ENCODE results near the gene ATP5F1A. TPM values are rescaled to one million over a fixed set of nuclear protein-coding genes. Genes with fewer than 3 reads are reported as not detected.
"Not testable (repeated sequence)": the region's sequence is repeated elsewhere in the genome, so short reads cannot be mapped to it uniquely, and the experiment has no call there.

Gene ATP5F1A
- total RNA-seq, 1 donor from 2014 or later = 336 TPM

DNA sequence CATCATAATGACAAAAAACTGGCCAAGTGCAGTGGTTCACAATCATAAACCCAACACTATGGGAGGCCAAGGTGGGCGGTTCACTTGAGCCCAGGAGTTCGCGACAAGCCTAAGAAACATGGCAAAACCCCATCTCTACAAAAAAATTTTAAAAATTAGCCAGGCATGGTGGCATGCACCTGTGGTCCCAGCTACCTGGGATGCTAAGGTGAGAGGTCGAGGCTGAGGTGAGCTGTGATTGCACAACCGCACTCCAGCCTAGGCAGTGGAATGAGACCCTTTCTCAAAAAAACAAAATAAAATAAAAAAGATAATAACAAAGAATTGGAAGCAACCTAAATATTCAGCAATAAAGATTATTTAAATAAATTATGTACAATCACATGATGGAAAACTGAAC is 47.8 kb downstream of the ATP5F1A start:
- Mint-ChIP-seq H3K9me3 (no peaks in the 10 kb centered on the region), H3K36me3 (ENCODE audit: low read depth) (no peaks in the 10 kb centered on the region), H3K4me1 (no peaks in the 10 kb centered on the region), H3K27ac (no peak overlapping the region), H3K27me3 (no peaks in the 10 kb centered on the region), H3K4me3 (no peak overlapping the region)
- ChIA-PET POLR2A (no interaction called here), CTCF (no interaction called here)
- DNase-seq = no peak
- no peak for ATAC-seq (ENCODE audit: low read depth)
- TF ChIP-seq, protein P1, sequence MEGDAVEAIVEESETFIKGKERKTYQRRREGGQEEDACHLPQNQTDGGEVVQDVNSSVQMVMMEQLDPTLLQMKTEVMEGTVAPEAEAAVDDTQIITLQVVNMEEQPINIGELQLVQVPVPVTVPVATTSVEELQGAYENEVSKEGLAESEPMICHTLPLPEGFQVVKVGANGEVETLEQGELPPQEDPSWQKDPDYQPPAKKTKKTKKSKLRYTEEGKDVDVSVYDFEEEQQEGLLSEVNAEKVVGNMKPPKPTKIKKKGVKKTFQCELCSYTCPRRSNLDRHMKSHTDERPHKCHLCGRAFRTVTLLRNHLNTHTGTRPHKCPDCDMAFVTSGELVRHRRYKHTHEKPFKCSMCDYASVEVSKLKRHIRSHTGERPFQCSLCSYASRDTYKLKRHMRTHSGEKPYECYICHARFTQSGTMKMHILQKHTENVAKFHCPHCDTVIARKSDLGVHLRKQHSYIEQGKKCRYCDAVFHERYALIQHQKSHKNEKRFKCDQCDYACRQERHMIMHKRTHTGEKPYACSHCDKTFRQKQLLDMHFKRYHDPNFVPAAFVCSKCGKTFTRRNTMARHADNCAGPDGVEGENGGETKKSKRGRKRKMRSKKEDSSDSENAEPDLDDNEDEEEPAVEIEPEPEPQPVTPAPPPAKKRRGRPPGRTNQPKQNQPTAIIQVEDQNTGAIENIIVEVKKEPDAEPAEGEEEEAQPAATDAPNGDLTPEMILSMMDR (IDR thresholded peaks at IDR 0.05) = no peak
- intact Hi-C loops (cut with micrococcal nuclease) = no loop called here

DNA sequence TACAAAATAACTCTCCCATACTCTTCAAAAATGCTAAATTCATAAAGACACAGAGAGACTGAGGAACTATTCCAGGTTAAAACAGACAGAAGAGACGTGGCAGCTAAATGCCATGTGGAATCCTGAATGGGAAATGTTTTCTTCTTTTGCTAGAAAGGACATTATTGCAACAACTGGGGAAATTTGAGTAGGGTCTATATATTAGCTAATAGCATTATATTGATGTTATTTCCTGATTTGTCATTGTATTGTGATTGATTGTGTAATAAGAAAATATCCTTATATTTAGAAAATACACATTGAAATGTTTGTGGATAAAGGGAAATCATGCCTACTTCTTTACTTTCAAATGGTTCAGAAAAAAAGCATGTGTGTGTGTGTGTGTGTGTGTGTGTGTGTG is 49.5 kb downstream of the ATP5F1A start:
- ATAC-seq (ENCODE audit: low read depth) = no peak
- no peak overlapping the region for H3K4me3 Mint-ChIP-seq
- H3K27ac Mint-ChIP-seq = no peak overlapping the region
- DNase-seq = no peak
- TF ChIP-seq, protein P1 (IDR thresholded peaks at IDR 0.05) = no peak
- no peaks in the 10 kb centered on the region for H3K4me1 Mint-ChIP-seq
- ChIA-PET POLR2A (interaction anchor here (0.7 kb wide), 1 partner anchor 15 kb away, joined by 5 read pairs; no protein-coding TSS in a partner anchor), CTCF (no interaction called here)
- H3K27me3 Mint-ChIP-seq = no peaks in the 10 kb centered on the region
- no peaks in the 10 kb centered on the region for H3K36me3 Mint-ChIP-seq (ENCODE audit: low read depth)
- peaks cover 2% of the 10 kb centered on the region for H3K9me3 Mint-ChIP-seq
- intact Hi-C loops (cut with micrococcal nuclease) = no loop called here

- H3K4me1 Mint-ChIP-seq; H3K9me3 Mint-ChIP-seq; DNase-seq; H3K27ac Mint-ChIP-seq; intact Hi-C loops (cut with micrococcal nuclease); H3K27me3 Mint-ChIP-seq; H3K36me3 Mint-ChIP-seq (ENCODE audit: low read depth); H3K4me3 Mint-ChIP-seq; CTCF ChIA-PET; ATAC-seq (ENCODE audit: low read depth); POLR2A ChIA-PET: not testable (repeated sequence)
Measured at GRCh38 chr18:46047369-46047768, 50.7 kb downstream of the ATP5F1A start.

DNA sequence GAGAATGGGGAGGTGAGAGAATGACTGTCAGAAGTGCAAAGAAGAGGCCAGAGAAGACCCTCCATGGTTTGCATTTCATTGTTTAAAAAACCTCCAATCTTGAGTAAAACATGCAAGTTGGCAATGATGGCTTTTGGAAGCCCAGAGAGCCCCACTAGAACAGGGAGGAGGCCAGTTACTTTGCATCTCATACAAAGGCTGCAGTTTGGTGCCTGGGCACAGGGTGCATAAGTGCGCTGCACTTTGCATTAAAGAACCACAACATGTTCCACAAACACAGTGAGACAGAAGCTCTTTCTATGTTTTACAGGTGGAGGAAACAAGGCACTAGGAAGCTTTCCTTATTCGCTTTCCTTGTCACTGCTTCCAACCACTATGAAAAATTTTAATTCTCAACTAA is 51.4 kb downstream of the ATP5F1A start:
- Mint-ChIP-seq H3K4me3 (no peak overlapping the region), H3K9me3 (peaks cover 2% of the 10 kb centered on the region), H3K27ac (no peak overlapping the region), H3K36me3 (ENCODE audit: low read depth) (no peaks in the 10 kb centered on the region), H3K4me1 (no peaks in the 10 kb centered on the region), H3K27me3 (peaks cover 3% of the 10 kb centered on the region)
- DNase-seq = no peak
- CTCF ChIA-PET = no interaction called here
- no peak for ATAC-seq (ENCODE audit: low read depth)
- TF ChIP-seq, protein P1 (IDR thresholded peaks at IDR 0.05) = no peak
- intact Hi-C loops (cut with micrococcal nuclease) = no loop called here
- POLR2A ChIA-PET = no interaction called here

- intact Hi-C loops (cut with micrococcal nuclease) = no loop called here
- H3K27me3 Mint-ChIP-seq = peaks cover 3% of the 10 kb centered on the region
- TF ChIP-seq, protein P1 (IDR thresholded peaks at IDR 0.05) = no peak
Measured at GRCh38 chr18:46046126-46046525, 52.0 kb downstream of the ATP5F1A start.

GRCh38 chr18:46042571-46043123 is 55.4 kb downstream of the ATP5F1A start:
- no peak for ATAC-seq (ENCODE audit: low read depth)
- intact Hi-C loops (cut with micrococcal nuclease) = no loop called here

More at GRCh38 chr18:46046126-46046525, 52.0 kb downstream of the ATP5F1A start:
- Mint-ChIP-seq H3K4me3 (no peak overlapping the region), H3K4me1 (no peaks in the 10 kb centered on the region), H3K9me3 (peaks cover 2% of the 10 kb centered on the region), H3K27ac (no peak overlapping the region), H3K36me3 (ENCODE audit: low read depth) (no peaks in the 10 kb centered on the region)
- DNase-seq (no peak), ATAC-seq (ENCODE audit: low read depth) (no peak)
- ChIA-PET CTCF (no interaction called here), POLR2A (no interaction called here)

More at GRCh38 chr18:46042571-46043123, 55.4 kb downstream of the ATP5F1A start:
- Mint-ChIP-seq H3K9me3 (peaks cover 2% of the 10 kb centered on the region), H3K36me3 (ENCODE audit: low read depth) (no peaks in the 10 kb centered on the region), H3K4me1 (no peaks in the 10 kb centered on the region), H3K27ac (no peak overlapping the region), H3K4me3 (no peak overlapping the region), H3K27me3 (peaks cover 4% of the 10 kb centered on the region)
- ChIA-PET POLR2A (no interaction called here), CTCF (no interaction called here)
- TF ChIP-seq, protein P1 (IDR thresholded peaks at IDR 0.05) = no peak
- DNase-seq = no peak

All from activated B cell treated with CpG ODN at 0.5 μM for 24 hours (primary cell).